Measurements from ENCODE around the gene LGMN.

DNA sequence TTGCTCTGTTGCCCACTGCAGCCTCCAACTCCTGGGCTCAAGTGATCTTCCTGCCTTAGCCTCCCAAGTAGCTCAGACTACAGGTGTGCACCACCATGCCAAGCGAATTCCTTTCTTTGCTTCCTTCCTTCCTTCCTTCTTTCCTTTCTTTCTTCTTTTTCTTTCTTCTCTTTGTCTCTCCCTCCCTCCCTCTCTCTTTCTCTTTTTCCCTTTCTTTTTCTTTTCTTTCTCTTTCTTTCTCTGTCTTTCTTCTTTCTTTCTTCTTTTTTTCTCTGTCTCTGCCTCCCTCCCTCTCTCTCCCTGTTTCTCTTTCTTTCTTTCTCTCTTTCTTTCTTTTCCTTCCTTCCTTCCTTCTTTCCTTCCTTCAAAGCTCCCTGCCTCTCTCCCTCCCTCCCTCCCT is 52.9 kb downstream of the LGMN start:
- TF ChIP-seq, protein P1, sequence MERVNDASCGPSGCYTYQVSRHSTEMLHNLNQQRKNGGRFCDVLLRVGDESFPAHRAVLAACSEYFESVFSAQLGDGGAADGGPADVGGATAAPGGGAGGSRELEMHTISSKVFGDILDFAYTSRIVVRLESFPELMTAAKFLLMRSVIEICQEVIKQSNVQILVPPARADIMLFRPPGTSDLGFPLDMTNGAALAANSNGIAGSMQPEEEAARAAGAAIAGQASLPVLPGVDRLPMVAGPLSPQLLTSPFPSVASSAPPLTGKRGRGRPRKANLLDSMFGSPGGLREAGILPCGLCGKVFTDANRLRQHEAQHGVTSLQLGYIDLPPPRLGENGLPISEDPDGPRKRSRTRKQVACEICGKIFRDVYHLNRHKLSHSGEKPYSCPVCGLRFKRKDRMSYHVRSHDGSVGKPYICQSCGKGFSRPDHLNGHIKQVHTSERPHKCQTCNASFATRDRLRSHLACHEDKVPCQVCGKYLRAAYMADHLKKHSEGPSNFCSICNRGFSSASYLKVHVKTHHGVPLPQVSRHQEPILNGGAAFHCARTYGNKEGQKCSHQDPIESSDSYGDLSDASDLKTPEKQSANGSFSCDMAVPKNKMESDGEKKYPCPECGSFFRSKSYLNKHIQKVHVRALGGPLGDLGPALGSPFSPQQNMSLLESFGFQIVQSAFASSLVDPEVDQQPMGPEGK (tag by site-specific recombination; IDR thresholded peaks at IDR 0.05) = no peak
- TF ChIP-seq ZNF501 (tag by site-specific recombination; IDR thresholded peaks at IDR 0.05) = no peak

Data from HEK293 (cell line).